GM13976 (cell line): ENCODE results near the gene CCDC170.

Source experiments
- DNase-seq: peaks from one replicate; pipeline ENCODE4 v3.0.0; 2012; ENCODE audit warnings: low spot score
- in situ Hi-C: fragments of 300-500 bp; cut with MboI; formaldehyde crosslinking; loops from one replicate; pipeline ENCODE4 v1.12.0; 2022; ENCODE audit warnings: low sequenced_read_pairs, mixed read lengths, inconsistent platforms; ENCODE audit not compliant: unreplicated experiment
- TF ChIP-seq, protein P1 (sequence below): IDR thresholded peaks from 2 replicates; pipeline ENCODE4 v1.5.1; 2012; ENCODE audit warnings: borderline replicate concordance, mild to moderate bottlenecking; ENCODE audit not compliant: insufficient read depth; ENCODE audit errors: extremely low read depth, missing control alignments, control extremely low read depth

CCDC170 gene

DNA sequence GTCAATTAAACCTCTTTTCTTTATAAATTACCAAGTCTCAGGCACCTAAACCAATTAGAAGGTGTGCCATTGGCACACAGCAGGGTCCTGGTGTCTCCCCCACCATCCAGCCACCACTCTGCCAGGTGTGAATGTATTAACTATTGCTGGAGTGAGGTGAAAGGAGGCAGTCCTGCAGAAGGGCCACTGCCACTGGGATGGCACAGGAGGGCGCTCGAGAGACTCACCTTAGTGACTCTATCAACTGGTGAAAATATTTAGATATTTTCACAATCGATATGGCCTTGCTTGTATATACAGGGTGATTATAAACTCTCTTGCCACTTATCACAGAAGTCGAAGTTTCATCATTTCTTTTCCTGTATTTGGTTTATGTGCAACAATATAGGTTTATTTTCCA is 168.1 kb downstream of the CCDC170 start:
- no peak for DNase-seq
- in situ Hi-C loops = no loop called here
- TF ChIP-seq, protein P1, sequence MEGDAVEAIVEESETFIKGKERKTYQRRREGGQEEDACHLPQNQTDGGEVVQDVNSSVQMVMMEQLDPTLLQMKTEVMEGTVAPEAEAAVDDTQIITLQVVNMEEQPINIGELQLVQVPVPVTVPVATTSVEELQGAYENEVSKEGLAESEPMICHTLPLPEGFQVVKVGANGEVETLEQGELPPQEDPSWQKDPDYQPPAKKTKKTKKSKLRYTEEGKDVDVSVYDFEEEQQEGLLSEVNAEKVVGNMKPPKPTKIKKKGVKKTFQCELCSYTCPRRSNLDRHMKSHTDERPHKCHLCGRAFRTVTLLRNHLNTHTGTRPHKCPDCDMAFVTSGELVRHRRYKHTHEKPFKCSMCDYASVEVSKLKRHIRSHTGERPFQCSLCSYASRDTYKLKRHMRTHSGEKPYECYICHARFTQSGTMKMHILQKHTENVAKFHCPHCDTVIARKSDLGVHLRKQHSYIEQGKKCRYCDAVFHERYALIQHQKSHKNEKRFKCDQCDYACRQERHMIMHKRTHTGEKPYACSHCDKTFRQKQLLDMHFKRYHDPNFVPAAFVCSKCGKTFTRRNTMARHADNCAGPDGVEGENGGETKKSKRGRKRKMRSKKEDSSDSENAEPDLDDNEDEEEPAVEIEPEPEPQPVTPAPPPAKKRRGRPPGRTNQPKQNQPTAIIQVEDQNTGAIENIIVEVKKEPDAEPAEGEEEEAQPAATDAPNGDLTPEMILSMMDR = peak; percentile 16

DNA sequence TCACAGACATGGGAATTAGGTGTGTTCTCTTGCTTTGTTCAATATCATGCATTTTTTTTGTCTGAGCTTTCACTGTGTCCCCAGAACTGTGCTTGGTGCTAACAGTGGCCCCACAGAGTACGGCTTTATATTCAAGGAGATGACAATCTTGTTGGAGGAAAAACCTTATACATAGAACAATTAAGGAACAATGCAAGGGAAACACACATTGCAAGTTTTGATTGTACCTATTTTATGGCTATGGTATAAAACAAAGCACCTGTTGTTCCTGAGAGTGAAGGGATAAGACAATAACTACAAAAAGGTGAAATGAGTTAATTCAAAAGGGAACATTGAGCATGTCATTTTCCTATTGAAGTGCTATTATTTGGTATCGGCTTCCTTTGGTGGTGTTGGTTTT is 169.7 kb downstream of the CCDC170 start:
- DNase-seq = no peak
- in situ Hi-C loops = no loop called here
- TF ChIP-seq, protein P1 = no peak

DNA sequence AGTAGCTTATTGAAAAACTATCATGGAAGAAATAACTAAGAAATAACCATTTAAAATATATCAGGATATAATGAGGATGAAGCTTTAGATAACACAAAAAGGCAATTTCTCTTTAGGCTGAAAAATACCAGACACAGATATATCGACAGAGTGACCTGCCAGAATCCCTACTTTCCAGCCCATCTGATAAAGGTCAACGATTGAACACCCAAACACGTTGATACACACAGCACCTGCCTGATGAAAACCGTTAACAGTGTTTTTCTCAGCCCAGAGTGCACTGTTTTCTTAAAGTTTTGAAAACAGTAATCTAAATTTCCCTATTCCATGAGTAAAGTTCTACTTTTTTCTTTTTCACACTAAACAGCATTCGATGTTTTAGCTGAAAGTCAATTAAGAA is 170.6 kb downstream of the CCDC170 start:
- in situ Hi-C loops = no loop called here
- DNase-seq = no peak
- TF ChIP-seq, protein P1 = no peak

DNA sequence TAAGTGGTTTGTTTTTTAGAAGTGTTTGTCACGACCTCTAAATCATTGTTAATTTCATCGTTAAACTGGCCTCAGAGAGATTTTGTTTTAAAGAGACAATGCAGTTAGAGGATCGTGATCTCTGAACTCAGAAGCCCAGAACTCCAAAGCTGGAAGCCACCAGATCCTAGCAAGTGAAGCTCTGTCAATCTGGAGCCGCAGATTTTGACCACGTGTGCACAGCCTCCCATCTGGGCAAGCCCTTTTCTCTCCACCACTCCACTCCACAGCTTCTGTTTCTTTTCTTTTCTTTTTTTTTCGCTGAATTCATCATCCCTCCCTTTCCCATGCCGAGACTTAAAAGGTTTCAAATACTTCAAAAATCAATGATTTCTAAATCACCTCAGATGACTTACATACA is 171.5 kb downstream of the CCDC170 start:
- TF ChIP-seq, protein P1 = no peak
- no peak for DNase-seq
- in situ Hi-C loops = no loop called here

DNA sequence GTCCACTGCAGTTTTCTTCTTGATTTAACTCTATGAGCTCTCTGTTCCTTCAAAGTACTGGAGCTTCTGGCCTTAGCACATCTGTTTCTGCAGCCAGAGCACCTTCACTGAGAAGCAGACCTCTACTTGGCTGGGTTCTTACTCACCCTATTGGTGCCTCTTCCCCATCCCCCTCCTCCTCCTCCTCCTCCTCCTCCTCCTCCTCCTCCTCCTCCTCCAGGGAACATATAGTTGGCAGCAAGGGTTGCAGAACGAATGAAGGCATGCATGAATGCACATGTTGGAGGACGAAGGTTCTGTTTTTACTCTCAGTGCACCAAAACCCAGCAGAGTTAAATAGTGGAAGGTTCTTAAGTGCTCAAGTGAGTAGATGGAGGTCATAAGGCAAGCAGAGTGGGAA is 172.7 kb downstream of the CCDC170 start:
- no peak for DNase-seq
- TF ChIP-seq, protein P1 = no peak
- in situ Hi-C loops = no loop called here

DNA sequence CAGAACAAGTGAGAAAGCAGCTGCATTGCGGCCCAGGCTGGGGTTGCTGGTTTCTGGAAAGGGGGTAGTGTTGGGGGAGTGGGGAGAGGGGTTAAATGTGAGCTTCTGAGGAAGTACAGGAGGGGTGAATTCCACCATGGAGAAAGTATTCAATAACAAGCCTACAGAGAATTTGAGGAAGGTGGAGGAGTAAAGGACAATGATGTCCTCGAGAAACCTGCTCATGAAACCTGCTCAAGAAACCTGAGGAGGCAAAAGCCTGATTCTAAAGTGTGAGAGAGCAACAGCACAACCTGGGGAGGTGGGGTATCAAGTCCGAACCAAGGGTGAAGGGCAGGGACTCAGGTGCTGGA is 175.4 kb downstream of the CCDC170 start:
- DNase-seq = no peak
- in situ Hi-C loops = no loop called here

More for the DNA sequence above, 175.4 kb downstream of the CCDC170 start:
- TF ChIP-seq, protein P1 = no peak
